Endothelial cell of umbilical vein (primary cell): Measurements from ENCODE around the gene GPR78. TPM values are rescaled to one million over a fixed set of nuclear protein-coding genes. Genes with fewer than 3 reads are reported as not detected.

Experiments used
- BruUV-seq: library from RNA; stranded (reverse); fragments of 400-500 nt; replicated peaks from 2 replicates; lab custom pipeline; 2021; lab: Mats Ljungman, UMichigan
- CTCF ChIA-PET: fragments of 300-600, 350-600 bp; sonication (Branson Sonifier 250); formaldehyde crosslinking; loops from one replicate; lab custom pipeline; 2021; ENCODE audit warnings: antibody characterized with exemption, inconsistent platforms; lab: Charles Lee
- POLR2A ChIA-PET: fragments of 300-600, 350-600 bp; sonication (Branson Sonifier 250); formaldehyde crosslinking; loops from one replicate; lab custom pipeline; 2021; ENCODE audit warnings: antibody characterized with exemption, inconsistent platforms; lab: Charles Lee
- DNase-seq: peaks from one replicate; pipeline ENCODE4 v3.0.0-alpha.2; 2011; ENCODE audit warnings: low read depth, low spot score
- FAIRE-seq: peaks from 2 replicates; lab custom pipeline; 2011; peaks lifted over from hg19 to GRCh38; lab: Jason Lieb, UNC
- H2AFZ ChIP-seq: 2 replicates; pipeline ENCODE4 v1.6.0; 2012; ENCODE audit warnings: low read depth, low read length, control low read depth, inconsistent platforms
- H3K27ac ChIP-seq: 2 replicates; pipeline ENCODE4 v1.5.1; 2011; ENCODE audit warnings: low read depth, mild to moderate bottlenecking, control low read depth, low read length, moderate library complexity; ENCODE audit not compliant: insufficient read depth
- H3K27me3 ChIP-seq, 2 experiments: 2 replicates each; pipeline versions ENCODE4 v1.6.0 to v1.6.1; 2011; ENCODE audit warnings: low read length in 2 of 2, mixed read lengths in 1 of 2; ENCODE audit not compliant: control insufficient read depth in 2 of 2, insufficient read depth in 2 of 2
- H3K36me3 ChIP-seq, 2 experiments: 2 replicates in 1 of 2; 3 replicates in 1 of 2; pipeline ENCODE4 v1.5.1; 2011; ENCODE audit warnings: low read length in 2 of 2, mild to moderate bottlenecking in 1 of 2, moderate library complexity in 1 of 2; ENCODE audit not compliant: control insufficient read depth in 2 of 2, insufficient read depth in 2 of 2; ENCODE audit errors: extremely low read depth in 1 of 2
- H3K4me1 ChIP-seq: 3 replicates; pipeline ENCODE4 v1.5.1; 2011; ENCODE audit warnings: mild to moderate bottlenecking, low read length; ENCODE audit not compliant: control insufficient read depth, insufficient read depth; ENCODE audit errors: extremely low read depth
- H3K4me2 ChIP-seq: 2 replicates; pipeline ENCODE4 v1.6.1; 2011; ENCODE audit warnings: low read length, control low read depth, mixed read lengths; ENCODE audit not compliant: insufficient read depth
- H3K4me3 ChIP-seq, 3 experiments: fragments of 200-600 bp in 1 of 3; sonication (generic), shearing (Covaris generic) in 1 of 3; replicated peaks in 1 of 3; 2 replicates each; pipeline ENCODE4 v1.5.1; 2011 to 2016; ENCODE audit warnings: control low read depth in 3 of 3, low read length in 3 of 3, mild to moderate bottlenecking in 2 of 3, inconsistent platforms in 1 of 3, low read depth in 1 of 3, moderate library complexity in 1 of 3; ENCODE audit not compliant: insufficient read depth in 1 of 3
- H3K79me2 ChIP-seq: 2 replicates; pipeline ENCODE4 v1.6.0; 2012; ENCODE audit warnings: low read length, inconsistent platforms; ENCODE audit not compliant: control insufficient read depth, insufficient read depth
- H3K9ac ChIP-seq: replicated peaks from 2 replicates; pipeline ENCODE3; 2011; ENCODE audit warnings: low read length, control low read depth; ENCODE audit not compliant: insufficient read depth; ENCODE audit errors: extremely low read depth
- H3K9me1 ChIP-seq: replicated peaks from 3 replicates; pipeline ENCODE4 v1.6.0; 2011; ENCODE audit warnings: mild to moderate bottlenecking, low read length; ENCODE audit not compliant: control insufficient read depth, insufficient read depth; ENCODE audit errors: extremely low read depth
- H3K9me3 ChIP-seq: replicated peaks from 2 replicates; pipeline ENCODE4 v1.5.1; 2012; ENCODE audit warnings: low read length, inconsistent platforms; ENCODE audit not compliant: control insufficient read depth, insufficient read depth
- H4K20me1 ChIP-seq: replicated peaks from 2 replicates; pipeline ENCODE3; 2011; ENCODE audit warnings: mild to moderate bottlenecking, low read length; ENCODE audit not compliant: control insufficient read depth, insufficient read depth; ENCODE audit errors: extremely low read depth
- EZH2 ChIP-seq: IDR thresholded peaks from 2 replicates; pipeline ENCODE4 v1.6.1; 2012; ENCODE audit warnings: borderline replicate concordance, low read depth, mild to moderate bottlenecking, moderate library complexity, low read length, inconsistent platforms; ENCODE audit not compliant: severe bottlenecking
- FOS ChIP-seq: IDR thresholded peaks from 2 replicates; pipeline ENCODE4 v1.6.1; 2011; ENCODE audit warnings: mild to moderate bottlenecking, low read length, moderate library complexity, borderline replicate concordance; ENCODE audit not compliant: insufficient read depth
- GATA2 ChIP-seq: IDR thresholded peaks from 2 replicates; pipeline ENCODE4 v1.7.0; 2011; ENCODE audit warnings: low read depth, mild to moderate bottlenecking, moderate library complexity, mixed read lengths, low read length; ENCODE audit not compliant: insufficient read length, insufficient read depth
- JUN ChIP-seq: IDR thresholded peaks from 2 replicates; pipeline ENCODE4 v1.6.1; 2011; ENCODE audit warnings: borderline replicate concordance, low read depth; ENCODE audit not compliant: insufficient read length, insufficient read depth
- MAX ChIP-seq: IDR thresholded peaks from 2 replicates; pipeline ENCODE4 v1.6.1; 2011; ENCODE audit not compliant: insufficient read depth, insufficient read length
- MYC ChIP-seq: IDR thresholded peaks from one replicate; pipeline ENCODE4 v1.6.1; 2011; ENCODE audit warnings: mild to moderate bottlenecking, low read depth, low read length
- POLR2AphosphoS5 ChIP-seq: IDR thresholded peaks from 2 replicates; pipeline ENCODE4 v1.6.1; 2012; ENCODE audit warnings: low read depth, mild to moderate bottlenecking, control low read depth, low read length, moderate library complexity; ENCODE audit not compliant: insufficient read depth
- dilution Hi-C: fragments of 300-500 bp; cut with MboI; formaldehyde crosslinking; loops from one replicate; pipeline ENCODE4 v1.15.0; 2019; ENCODE audit warnings: low sequenced_read_pairs; ENCODE audit not compliant: extremely low pct_ligation_motif_present
- intact Hi-C: fragments of 100-400 bp; cut with micrococcal nuclease; formaldehyde crosslinking; loops from one replicate; pipeline ENCODE4 v1.10.0; 2022
- polyA plus RNA-seq, 4 experiments: library from polyadenylated mRNA; depleted of rRNA in 3 of 4; stranded (reverse) in 3 of 4; unstranded in 1 of 4; fragments of >200 nt; gene quantifications; 2 replicates each; pipeline versions ENCODE4 v1.2.1 to v1.2.3, GENCODE V29; 2011 to 2012; ENCODE audit warnings: missing spikeins in 1 of 4
- total RNA-seq: library from RNA; stranded (reverse); gene quantifications from 2 replicates; pipeline ENCODE4 v1.2.3, GENCODE V29; 2021

The GPR78 gene
- total and polyA plus RNA-seq, 2 donors (not counting 3 experiments of a cell fraction or from before 2014, with no cell fraction given): not detected

- FAIRE-seq: no peak
- Histone ChIP-seq H3K4me3 (no peak overlapping the region), H3K4me2 (no peak overlapping the region), H3K4me1 (no peaks in the 10 kb centered on the region), H3K79me2 (no peaks in the 10 kb centered on the region), H3K27me3 (no peaks in the 10 kb centered on the region), H3K9me1 (no peaks in the 10 kb centered on the region), H3K36me3 (no peaks in the 10 kb centered on the region), H2AFZ (no peak overlapping the region), H3K9ac (no peak overlapping the region), H3K9me3 (no peaks in the 10 kb centered on the region), H3K27ac (no peak overlapping the region), H4K20me1 (no peaks in the 10 kb centered on the region)
- no TSS peak for BruUV-seq
- dilution Hi-C loops: no loop called here
- TF ChIP-seq EZH2: no peak
- TF ChIP-seq POLR2AphosphoS5: no peak
- TF ChIP-seq MYC: no peak
- TF ChIP-seq MAX: no peak
- TF ChIP-seq JUN: no peak
- no peak for TF ChIP-seq GATA2
- no peak for TF ChIP-seq FOS
- intact Hi-C loops: no loop called here
- ChIA-PET POLR2A (no interaction called here), CTCF (no interaction called here)
- no peak for DNase-seq
Observed at GRCh38 chr4:8613421-8614364, 33.5 kb downstream of the GPR78 start.
